HEK293 (cell line): Measurements from ENCODE around the gene APLNR.
"Not testable (repeated sequence)": the region's sequence is repeated elsewhere in the genome, so short reads cannot be mapped to it uniquely, and the experiment has no call there.

ENCODE experiments used
- CTCF ChIA-PET: fragments of 350-600 bp; formaldehyde crosslinking; extraction: SDS; loops from one replicate; lab custom pipeline; 2021; ENCODE audit warnings: antibody characterized with exemption; lab: Yijun Ruan, JAX
- POLR2A ChIA-PET: fragments of 300-600 bp; formaldehyde crosslinking; extraction: SDS; loops from one replicate; lab custom pipeline; 2020; ENCODE audit warnings: antibody characterized with exemption, inconsistent platforms; lab: Yijun Ruan, JAX
- H3K27ac ChIP-seq: fragments of 200-500 bp; sonication (Bioruptor generic); 2 replicates; pipeline ENCODE4 v1.5.1; 2014; ENCODE audit warnings: low read depth, low read length, control low read depth, inconsistent platforms; ENCODE audit errors: extremely low read depth
- H3K36me3 ChIP-seq, 2 experiments: fragments of 200-500 bp in 1 of 2; sonication (Bioruptor generic) in 1 of 2; 1 replicate in 1 of 2; 2 replicates in 1 of 2; pipeline ENCODE4 v1.5.1; 2014 to 2017; ENCODE audit warnings: inconsistent platforms in 2 of 2, low read length in 2 of 2; ENCODE audit not compliant: control insufficient read depth in 2 of 2, insufficient read depth in 1 of 2
- H3K4me1 ChIP-seq: fragments of 200-500 bp; sonication (Bioruptor generic); 2 replicates; pipeline ENCODE4 v1.5.1; 2014; ENCODE audit warnings: mild to moderate bottlenecking, low read length, inconsistent platforms; ENCODE audit not compliant: control insufficient read depth, insufficient read depth
- H3K4me3 ChIP-seq: 2 replicates; pipeline ENCODE4 v1.5.1; 2011; ENCODE audit warnings: low read depth, mild to moderate bottlenecking, control low read depth, low read length, moderate library complexity
- H3K9me3 ChIP-seq: fragments of 200-500 bp; sonication (Bioruptor generic); 2 replicates; pipeline ENCODE4 v1.5.1; 2014; ENCODE audit warnings: low read depth, low read length, inconsistent platforms; ENCODE audit not compliant: control insufficient read depth, insufficient read depth
- AEBP2 ChIP-seq: fragments of 450-650 bp; formaldehyde crosslinking; IDR thresholded peaks from 2 replicates; pipeline ENCODE4 v1.5.1; 2016; ENCODE audit warnings: missing biosample characterization, missing genetic modification characterization, borderline replicate concordance
- EGR2 ChIP-seq: fragments of 450-650 bp; formaldehyde crosslinking; IDR thresholded peaks from 2 replicates; pipeline ENCODE4 v1.5.1; 2016; ENCODE audit warnings: low read depth, missing biosample characterization, missing genetic modification characterization
- KLF1 ChIP-seq: fragments of 450-650 bp; formaldehyde crosslinking; IDR thresholded peaks from 2 replicates; pipeline ENCODE4 v1.5.1; 2016; ENCODE audit warnings: missing biosample characterization, missing genetic modification characterization
- MEIS1 ChIP-seq: sonication (generic); formaldehyde crosslinking; IDR thresholded peaks from 2 replicates; pipeline ENCODE4 v1.8.1; 2022; ENCODE audit warnings: missing genetic modification reagents, mild to moderate bottlenecking, borderline replicate concordance
- REPIN1 ChIP-seq: fragments of 450-650 bp; formaldehyde crosslinking; IDR thresholded peaks from 2 replicates; pipeline ENCODE4 v1.5.1; 2017; ENCODE audit warnings: missing biosample characterization, missing genetic modification characterization, low read depth
- WT1 ChIP-seq: fragments of 450-650 bp; formaldehyde crosslinking; IDR thresholded peaks from 2 replicates; pipeline ENCODE4 v1.5.1; 2016; ENCODE audit warnings: missing biosample characterization, missing genetic modification characterization
- ZBTB11 ChIP-seq: fragments of 450-650 bp; formaldehyde crosslinking; conservative IDR thresholded peaks from 2 replicates; pipeline ENCODE4 v1.5.1; 2016; ENCODE audit warnings: low read depth, missing biosample characterization, missing genetic modification characterization
- ZBTB21 ChIP-seq: fragments of 450-650 bp; formaldehyde crosslinking; IDR thresholded peaks from 2 replicates; pipeline ENCODE4 v1.5.1; 2017; ENCODE audit warnings: missing biosample characterization, missing genetic modification characterization
- ZBTB48 ChIP-seq: fragments of 450-650 bp; formaldehyde crosslinking; IDR thresholded peaks from 2 replicates; pipeline ENCODE4 v1.5.1; 2016; ENCODE audit warnings: missing biosample characterization, missing genetic modification characterization
- ZNF138 ChIP-seq: fragments of 450-650 bp; formaldehyde crosslinking; IDR thresholded peaks from 2 replicates; pipeline ENCODE4 v1.5.1; 2016; ENCODE audit warnings: missing biosample characterization, missing genetic modification characterization, borderline replicate concordance
- ZNF184 ChIP-seq: fragments of 450-650 bp; IDR thresholded peaks from 2 replicates; pipeline ENCODE4 v1.5.1; 2018; ENCODE audit warnings: missing biosample characterization, mild to moderate bottlenecking, missing genetic modification characterization
- ZNF335 ChIP-seq: fragments of 450-650 bp; formaldehyde crosslinking; conservative IDR thresholded peaks from 2 replicates; pipeline ENCODE4 v1.5.1; 2016; ENCODE audit warnings: missing biosample characterization, missing genetic modification characterization
- ZNF341 ChIP-seq: fragments of 450-650 bp; formaldehyde crosslinking; IDR thresholded peaks from 2 replicates; pipeline ENCODE4; 2016; ENCODE audit warnings: low read depth, missing biosample characterization, missing genetic modification characterization
- ZNF366 ChIP-seq: fragments of 450-650 bp; formaldehyde crosslinking; conservative IDR thresholded peaks from 2 replicates; pipeline ENCODE4 v1.5.1; 2016; ENCODE audit warnings: missing biosample characterization, missing genetic modification characterization
- ZNF394 ChIP-seq: fragments of 450-650 bp; formaldehyde crosslinking; IDR thresholded peaks from 2 replicates; pipeline ENCODE4 v1.5.1; 2016; ENCODE audit warnings: missing biosample characterization, missing genetic modification characterization, mild to moderate bottlenecking, moderate library complexity, borderline replicate concordance
- ZNF433 ChIP-seq: fragments of 450-650 bp; formaldehyde crosslinking; IDR thresholded peaks from 2 replicates; pipeline ENCODE4 v1.5.1; 2016; ENCODE audit warnings: missing biosample characterization, missing genetic modification characterization, low read depth
- ZNF48 ChIP-seq: fragments of 450-650 bp; formaldehyde crosslinking; IDR thresholded peaks from 2 replicates; pipeline ENCODE4 v1.5.1; 2016; ENCODE audit warnings: missing biosample characterization, missing genetic modification characterization
- ZNF501 ChIP-seq: fragments of 450-650 bp; formaldehyde crosslinking; IDR thresholded peaks from 2 replicates; pipeline ENCODE4 v1.5.1; 2016; ENCODE audit warnings: missing biosample characterization, missing genetic modification characterization
- ZNF548 ChIP-seq: fragments of 450-650 bp; formaldehyde crosslinking; IDR thresholded peaks from 2 replicates; pipeline ENCODE4 v1.5.1; 2016; ENCODE audit warnings: missing biosample characterization, missing genetic modification characterization
- ZNF658 ChIP-seq: fragments of 450-650 bp; formaldehyde crosslinking; IDR thresholded peaks from 2 replicates; pipeline ENCODE4; 2016; ENCODE audit warnings: missing biosample characterization, missing genetic modification characterization
- ZNF660 ChIP-seq: fragments of 450-650 bp; IDR thresholded peaks from 2 replicates; pipeline ENCODE4 v1.5.1; 2018; ENCODE audit warnings: missing biosample characterization, mild to moderate bottlenecking, missing genetic modification characterization
- ZNF830 ChIP-seq: fragments of 450-650 bp; IDR thresholded peaks from 2 replicates; pipeline ENCODE4 v1.5.0; 2018; ENCODE audit warnings: missing biosample characterization, missing genetic modification characterization, low read depth, mild to moderate bottlenecking, moderate library complexity
- ZSCAN18 ChIP-seq: fragments of 450-650 bp; formaldehyde crosslinking; IDR thresholded peaks from 2 replicates; pipeline ENCODE4 v1.5.1; 2016; ENCODE audit warnings: missing biosample characterization, missing genetic modification characterization

APLNR gene

GRCh38 chr11:57237204-57237681, at the start of gene APLNR:
Gene APLNR (minus strand): TSS chr11:57237250. CDS start chr11:57237004, 246 bp downstream.
- POLR2A ChIA-PET, result no interaction called here

GRCh38 chr11:57283231-57283990, 46.4 kb upstream of the APLNR start:
- Histone ChIP-seq H3K4me3 (no peak overlapping the region), H3K27ac (no peak overlapping the region), H3K36me3 (no peaks in the 10 kb centered on the region), H3K9me3 (no peaks in the 10 kb centered on the region), H3K4me1 (no peaks in the 10 kb centered on the region)
- ChIA-PET POLR2A (no interaction called here), CTCF (interaction anchor here (1.0 kb wide), 1 partner anchor 34 kb away, joined by 4 read pairs; no protein-coding TSS in a partner anchor)
- TF ChIP-seq ZNF184 (tag by site-specific recombination) (no peak), EGR2 (tag by site-specific recombination) (no peak), ZNF658 (tag by site-specific recombination) (no peak), ZBTB11 (tag by site-specific recombination) (no peak), ZNF138 (tag by site-specific recombination) (no peak), ZNF48 (tag by site-specific recombination) (no peak), KLF1 (no peak), ZNF660 (no peak), ZNF335 (no peak), ZBTB21 (tag by site-specific recombination) (no peak), REPIN1 (no peak), ZNF830 (tag by site-specific recombination) (no peak), ZNF433 (tag by site-specific recombination) (no peak)

More at GRCh38 chr11:57237204-57237681, at the start of gene APLNR:
- H3K4me3 ChIP-seq, result no peak within 1 kb of the TSS
- CTCF ChIA-PET, result no interaction called here
- no peaks in the 10 kb centered on the region for H3K36me3 ChIP-seq
- no peaks in the 10 kb centered on the region for H3K4me1 ChIP-seq
- H3K9me3 ChIP-seq, result no peaks in the 10 kb centered on the region
- H3K27ac ChIP-seq, result no peak within 1 kb of the TSS
- TF ChIP-seq ZNF366 (tag by site-specific recombination), result no peak
- peak; percentile 53; the same call in 1 of the 2 replicates for TF ChIP-seq KLF1
- TF ChIP-seq, all 188 proteins: peak for 1

- H3K36me3 ChIP-seq, H3K4me3 ChIP-seq, H3K4me1 ChIP-seq, H3K27ac ChIP-seq, CTCF ChIA-PET, H3K9me3 ChIP-seq, POLR2A ChIA-PET: not testable (repeated sequence)
Measured at GRCh38 chr11:57281546-57281945, 44.5 kb upstream of the APLNR start.

GRCh38 chr11:57279116-57279515, 42.1 kb upstream of the APLNR start:
- Histone ChIP-seq H3K27ac (no peak overlapping the region), H3K36me3 (no peaks in the 10 kb centered on the region), H3K4me1 (no peaks in the 10 kb centered on the region), H3K4me3 (no peak overlapping the region), H3K9me3 (no peaks in the 10 kb centered on the region)
- CTCF ChIA-PET, result interaction anchor here (0.6 to 6.2 kb wide), 6 partner anchors 10 to 233 kb away, joined by 3 to 68 read pairs (median 8); no protein-coding TSS in a partner anchor
- POLR2A ChIA-PET, result no interaction called here
- TF ChIP-seq ZSCAN18 (tag by site-specific recombination) (no peak), ZNF548 (no peak), MEIS1 (no peak), ZNF341 (no peak), ZNF394 (tag by site-specific recombination) (no peak), ZBTB48 (tag by site-specific recombination) (no peak), WT1 (tag by site-specific recombination) (no peak), ZNF501 (tag by site-specific recombination) (no peak), AEBP2 (no peak)
